K562 (cell line): ENCODE data around the gene SLC22A1. TPM values are rescaled to one million over a fixed set of nuclear protein-coding genes. Genes with fewer than 3 reads are reported as not detected.

Source experiments
- ATAC-seq: fragments of 200-7000 bp; cut with Tn5 transposase; 3 replicates; pipeline ENCODE4 v1.9.1; 2020; ENCODE audit warnings: moderate library complexity
- BruUV-seq: library from RNA; stranded (reverse); fragments of 400-500 nt; replicated peaks from 2 replicates; lab custom pipeline; 2021; lab: Mats Ljungman, UMichigan
- CTCF ChIA-PET: fragments of 300-600 bp; formaldehyde crosslinking; extraction: SDS; loops from one replicate; lab custom pipeline; 2021; ENCODE audit warnings: low intra/inter-chr PET ratio; lab: Yijun Ruan, JAX
- POLR2A ChIA-PET: fragments of 300-600, 350-650 bp; sonication (Branson Sonifier 250); formaldehyde crosslinking; extraction: SDS; loops from one replicate; lab custom pipeline; 2021; ENCODE audit warnings: antibody characterized with exemption, inconsistent platforms; lab: Yijun Ruan, JAX
- DNase-seq, 4 experiments: peaks; one replicate each; pipeline versions ENCODE4 v3.0.0 to v3.0.0-alpha.2; 2011 to 2018; ENCODE audit warnings: low spot score in 3 of 4, mixed read lengths in 3 of 4; ENCODE audit errors: extremely low read depth in 1 of 4
- FAIRE-seq: peaks from 2 replicates; lab custom pipeline; 2011; peaks lifted over from hg19 to GRCh38; lab: Jason Lieb, UNC
- H2AFZ ChIP-seq: 2 replicates; pipeline ENCODE4 v1.6.0; 2011; ENCODE audit warnings: low read depth, low read length, control low read depth, inconsistent platforms
- H3K27ac ChIP-seq: fragments of 200-600 bp; 3 replicates; pipeline ENCODE4 v1.8.0; 2011; ENCODE audit warnings: low read depth, mild to moderate bottlenecking, control low read depth, inconsistent platforms, low read length, moderate library complexity, mixed read lengths; ENCODE audit errors: extremely low read depth
- H3K27me3 ChIP-seq, 2 experiments: fragments of 300-600 bp in 1 of 2; 2 replicates in 1 of 2; 3 replicates in 1 of 2; pipeline versions ENCODE4 v1.6.0 to v1.8.0; 2011; ENCODE audit warnings: inconsistent platforms in 2 of 2, low read length in 2 of 2, mild to moderate bottlenecking in 1 of 2, mixed read lengths in 1 of 2, moderate library complexity in 1 of 2; ENCODE audit not compliant: control insufficient read depth in 2 of 2, insufficient read depth in 2 of 2
- H3K36me3 ChIP-seq: fragments of 300-600 bp; 3 replicates; pipeline ENCODE4 v1.8.0; 2011; ENCODE audit warnings: mild to moderate bottlenecking, low read length, inconsistent platforms; ENCODE audit not compliant: control insufficient read depth, insufficient read depth
- H3K4me1 ChIP-seq, 2 experiments: fragments of 200-600 bp in 1 of 2; replicated peaks in 1 of 2; 2 replicates in 1 of 2; 3 replicates in 1 of 2; pipeline versions ENCODE4 v1.5.1 to v1.8.0; 2011; ENCODE audit warnings: inconsistent platforms in 2 of 2, low read length in 2 of 2, mild to moderate bottlenecking in 1 of 2, mixed read lengths in 1 of 2, moderate library complexity in 1 of 2; ENCODE audit not compliant: control insufficient read depth in 2 of 2, insufficient read depth in 2 of 2
- H3K4me2 ChIP-seq: 2 replicates; pipeline ENCODE4 v1.6.1; 2011; ENCODE audit warnings: low read length, control low read depth, inconsistent platforms, mixed read lengths; ENCODE audit not compliant: insufficient read depth
- H3K4me3 ChIP-seq: fragments of 200-600 bp; sonication (generic), shearing (Covaris generic); 2 replicates; pipeline ENCODE4 v1.5.1; 2016; ENCODE audit warnings: control low read depth, inconsistent platforms
- H3K79me2 ChIP-seq: fragments of 200-600 bp; 3 replicates; pipeline ENCODE4 v1.8.0; 2011; ENCODE audit warnings: low read length, inconsistent platforms; ENCODE audit not compliant: control insufficient read depth, insufficient read depth
- H3K9ac ChIP-seq, 2 experiments: 2 replicates each; pipeline versions ENCODE4 v1.6.0 to v1.6.1; 2011; ENCODE audit warnings: low read depth in 2 of 2, low read length in 2 of 2, control low read depth in 1 of 2, inconsistent platforms in 1 of 2, mild to moderate bottlenecking in 1 of 2, mixed read lengths in 1 of 2; ENCODE audit not compliant: insufficient read depth in 1 of 2
- H3K9me1 ChIP-seq: one replicate; pipeline ENCODE4 v1.6.0; 2011; ENCODE audit warnings: inconsistent platforms, mild to moderate bottlenecking, low read length, moderate library complexity; ENCODE audit not compliant: control insufficient read depth, insufficient read depth
- H3K9me3 ChIP-seq: replicated peaks from 2 replicates; pipeline ENCODE4 v1.5.1; 2011; ENCODE audit warnings: low read depth, low read length, inconsistent platforms; ENCODE audit not compliant: control insufficient read depth, insufficient read depth
- H4K20me1 ChIP-seq: replicated peaks from 2 replicates; pipeline ENCODE4 v1.6.1; 2011; ENCODE audit warnings: low read length, inconsistent platforms, mixed read lengths; ENCODE audit not compliant: control insufficient read depth, insufficient read depth
- DACH1 ChIP-seq: fragments of 450-650 bp; IDR thresholded peaks from 2 replicates; pipeline ENCODE4 v1.6.1; 2018; ENCODE audit not compliant: partially characterized antibody
- EP300 ChIP-seq: IDR thresholded peaks from 2 replicates; pipeline ENCODE4 v1.6.1; 2012; ENCODE audit warnings: low read length, improper control_type of control experiment
- NUFIP1 ChIP-seq: fragments of 450-650 bp; IDR thresholded peaks from 2 replicates; pipeline ENCODE4 v1.6.1; 2018; ENCODE audit not compliant: partially characterized antibody
- ZKSCAN8 ChIP-seq: fragments of 200-800 bp; sonication (Bioruptor generic); IDR thresholded peaks from 2 replicates; pipeline ENCODE4 v1.6.1; 2016; ENCODE audit warnings: missing genetic modification characterization, missing compliant biosample characterization
- ZNF263 ChIP-seq: sonication (generic); formaldehyde crosslinking; IDR thresholded peaks from 2 replicates; pipeline ENCODE4 v1.8.0; 2022; ENCODE audit warnings: mild to moderate bottlenecking, missing genetic modification reagents, borderline replicate concordance
- ZNF444 ChIP-seq: fragments of 250-450 bp; sonication (Bioruptor Pico); IDR thresholded peaks from 2 replicates; pipeline ENCODE4 v1.4.0; 2020; ENCODE audit warnings: mild to moderate bottlenecking, moderate library complexity
- ZNF766 ChIP-seq: fragments of 200-800 bp; sonication (Bioruptor generic); conservative IDR thresholded peaks from 2 replicates; pipeline ENCODE4 v1.6.1; 2016; ENCODE audit warnings: missing genetic modification characterization, missing compliant biosample characterization
- WGBS: fragments of 100-300 bp; shearing (Covaris generic); methylation state at CpG from one replicate; pipeline ENCODE4 v1.1.6; 2016; ENCODE audit warnings: low coverage, mixed read lengths; ENCODE audit not compliant: insufficient coverage; ENCODE audit errors: missing lambda C conversion rate; 5-methylcytosine and 5-hydroxymethylcytosine counted together
- in situ Hi-C: fragments of 300-500 bp; cut with MboI; formaldehyde crosslinking; loops from 4 replicates; pipeline ENCODE4 v1.15.0; 2018; ENCODE audit warnings: inconsistent platforms, mixed read lengths
- intact Hi-C: fragments of 100-400 bp; cut with micrococcal nuclease; formaldehyde crosslinking; loops from 2 replicates; pipeline ENCODE4 v1.14.2; 2022
- polyA plus RNA-seq, 8 experiments: library from polyadenylated mRNA; depleted of rRNA in 4 of 8; stranded (reverse) in 5 of 8; unstranded in 3 of 8; fragments of >200 nt; fragmentation: Nextera tagmentation in 2 of 8; fragmentation: Illumina TruSeq in 1 of 8; extraction: Ambion mirVana in 2 of 8; extraction: Trizol in 1 of 8; gene quantifications; 2 replicates each; pipeline versions ENCODE4 v1.2.1 to v1.2.3, GENCODE V29; 2011 to 2014; ENCODE audit warnings: inconsistent platforms in 1 of 8, missing spikeins in 1 of 8
- total RNA-seq, 7 experiments: library from RNA; depleted of rRNA in 6 of 7; stranded (reverse); fragments of >200 nt in 6 of 7; fragmentation: Illumina TruSeq in 2 of 7; extraction: Trizol in 2 of 7; gene quantifications; 2 replicates each; pipeline versions ENCODE4 v1.2.1 to v1.2.3, GENCODE V29; 2011 to 2021; ENCODE audit warnings: low replicate concordance in 1 of 7

The SLC22A1 gene
- total and polyA plus RNA-seq, 9 of the 15 experiments (the other 6 are each of a cell fraction or from before 2014, with no cell fraction given), result 0.11 to 0.60 (median 0.26) TPM; not detected in 4

GRCh38 chr6:160134779-160135547, 13.3 kb downstream of the SLC22A1 start:
- in situ Hi-C loops (no loop called here), intact Hi-C loops (loop anchor here (5.0 kb wide), 2 partner anchors 132 to 273 kb away; no protein-coding TSS in a partner anchor)
- H3K27me3 ChIP-seq, result peaks cover 50 to 79% of the 10 kb centered on the region in 2 experiments
- ChIA-PET CTCF (no interaction called here), POLR2A (no interaction called here)
- no peaks in the 10 kb centered on the region for H3K9me1 ChIP-seq
- no peaks in the 10 kb centered on the region for H3K9me3 ChIP-seq
- H3K4me1 ChIP-seq, result peaks cover 0 to 13% of the 10 kb centered on the region in 2 experiments; a peak in 1 of 5 replicates
- ATAC-seq, result no peak
- no peaks in the 10 kb centered on the region for H3K36me3 ChIP-seq
- BruUV-seq, result no TSS peak
- no peak overlapping the region for H2AFZ ChIP-seq
- WGBS, result 4% methylated on average over 6 of the region's 6 CpGs
- no peak overlapping the region for H3K4me3 ChIP-seq
- H3K27ac ChIP-seq, result no peak overlapping the region
- H3K9ac ChIP-seq, result no peak overlapping the region
- H4K20me1 ChIP-seq, result 0 out of 2 replicates have a peak, but pooled peaks cover 11% of the 10 kb centered on the region
- TF ChIP-seq DACH1, result no peak
- no peak overlapping the region for H3K4me2 ChIP-seq
- no peak for FAIRE-seq
- no peak for DNase-seq
- no peaks in the 10 kb centered on the region for H3K79me2 ChIP-seq

GRCh38 chr6:160135907-160136655, 14.5 kb downstream of the SLC22A1 start:
- FAIRE-seq, result no peak
- no peak for DNase-seq
- no peak; the same call in 2 of the 3 replicates for ATAC-seq
- ChIA-PET POLR2A (interaction anchor here (0.6 to 1.2 kb wide), 2 partner anchors 13 to 18 kb away, joined by 3 to 4 read pairs; no protein-coding TSS in a partner anchor), CTCF (no interaction called here)
- Histone ChIP-seq H3K79me2 (no peaks in the 10 kb centered on the region), H4K20me1 (0 out of 2 replicates have a peak, but pooled peaks cover 6% of the 10 kb centered on the region), H2AFZ (no peak overlapping the region), H3K36me3 (no peaks in the 10 kb centered on the region), H3K4me3 (no peak overlapping the region), H3K9ac (no peak overlapping the region; a peak in 1 of 4 replicates), H3K4me1 (peaks cover 0 to 13% of the 10 kb centered on the region in 2 experiments; a peak in 1 of 5 replicates), H3K27ac (no peak overlapping the region), H3K9me3 (no peaks in the 10 kb centered on the region), H3K4me2 (no peak overlapping the region), H3K9me1 (no peaks in the 10 kb centered on the region), H3K27me3 (peaks cover 43 to 72% of the 10 kb centered on the region in 2 experiments)
- intact Hi-C loops (loop anchor here (5.0 kb wide), 2 partner anchors 131 to 274 kb away; no protein-coding TSS in a partner anchor), in situ Hi-C loops (no loop called here)
- BruUV-seq, result no TSS peak
- 13% methylated on average over 21 of the region's 21 CpGs for WGBS
- TF ChIP-seq EP300, result no peak
- no peak for TF ChIP-seq ZNF263 (CRISPR knock-in tag)
- no peak for TF ChIP-seq ZKSCAN8 (CRISPR knock-in tag)
- TF ChIP-seq NUFIP1, result no peak
- TF ChIP-seq ZNF766, result no peak
- no peak for TF ChIP-seq ZNF444 (CRISPR knock-in tag)
- TF ChIP-seq, all 486 proteins: peak for 0
